Colon (tissue), 2 donors: Measurements from ENCODE around the gene GTPBP4.
A peak's percentile ranks its signal among the peaks of the same experiment; 100 is the strongest.
"Not testable (repeated sequence)": the region's sequence is repeated elsewhere in the genome, so short reads cannot be mapped to it uniquely, and the experiment has no call there.

ENCODE experiments used
- FAIRE-seq: peaks from 2 replicates; lab custom pipeline; 2012; peaks lifted over from hg19 to GRCh38; lab: Jason Lieb, UNC
- donor health status: control.
- donor health status: control.

Gene GTPBP4

DNA sequence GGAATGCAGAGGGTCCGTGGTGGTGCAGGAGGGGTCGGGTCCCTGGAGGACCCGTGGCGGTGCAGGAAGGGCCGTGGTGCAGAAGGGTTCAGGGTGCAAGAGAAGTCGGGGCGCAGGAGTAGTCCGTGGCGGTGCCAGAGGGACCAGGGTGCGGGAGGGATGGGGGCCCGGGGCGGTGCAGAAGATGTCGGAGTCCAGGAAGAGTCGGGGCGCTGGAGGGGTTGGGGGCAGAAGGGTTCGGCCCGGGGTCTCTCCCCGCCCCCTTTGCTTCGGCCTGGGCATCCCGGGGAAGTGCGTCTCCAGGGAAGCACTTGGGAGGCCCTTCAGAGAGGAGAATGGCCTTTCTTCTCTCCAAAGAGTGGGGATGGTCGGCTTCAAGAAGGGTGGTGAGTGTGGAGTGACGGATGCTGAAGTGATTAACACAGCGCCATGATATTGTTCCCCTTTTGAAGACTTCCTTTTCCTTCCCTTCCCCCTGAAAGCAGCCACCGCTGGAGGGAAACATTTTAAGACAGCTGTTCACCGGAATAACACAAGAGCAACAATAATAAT lies 68.9 kb downstream of the GTPBP4 start:
- FAIRE-seq, result no peak

DNA sequence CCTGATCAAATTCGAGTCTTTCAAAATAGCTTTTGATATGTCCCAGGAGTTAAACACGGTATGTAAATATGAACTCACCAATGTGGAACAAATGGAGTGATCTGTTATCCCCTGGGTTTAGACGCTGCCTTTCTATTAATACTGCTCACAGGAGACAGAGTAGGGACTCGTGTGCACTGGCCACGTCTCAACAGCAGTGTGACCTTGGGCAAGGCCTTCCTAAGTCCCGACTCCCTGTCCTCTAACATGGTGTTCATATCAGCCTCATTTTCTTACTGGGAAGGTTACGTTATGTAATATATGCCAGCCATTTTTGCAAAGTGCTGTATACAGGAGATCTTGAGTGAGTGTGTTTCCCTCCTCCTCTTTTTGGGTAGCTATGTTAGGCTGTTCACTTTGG lies 69.8 kb downstream of the GTPBP4 start:
- no peak for FAIRE-seq

GRCh38 chr10:1059902-1060301 lies 71.7 kb downstream of the GTPBP4 start:
- FAIRE-seq, result no peak

DNA sequence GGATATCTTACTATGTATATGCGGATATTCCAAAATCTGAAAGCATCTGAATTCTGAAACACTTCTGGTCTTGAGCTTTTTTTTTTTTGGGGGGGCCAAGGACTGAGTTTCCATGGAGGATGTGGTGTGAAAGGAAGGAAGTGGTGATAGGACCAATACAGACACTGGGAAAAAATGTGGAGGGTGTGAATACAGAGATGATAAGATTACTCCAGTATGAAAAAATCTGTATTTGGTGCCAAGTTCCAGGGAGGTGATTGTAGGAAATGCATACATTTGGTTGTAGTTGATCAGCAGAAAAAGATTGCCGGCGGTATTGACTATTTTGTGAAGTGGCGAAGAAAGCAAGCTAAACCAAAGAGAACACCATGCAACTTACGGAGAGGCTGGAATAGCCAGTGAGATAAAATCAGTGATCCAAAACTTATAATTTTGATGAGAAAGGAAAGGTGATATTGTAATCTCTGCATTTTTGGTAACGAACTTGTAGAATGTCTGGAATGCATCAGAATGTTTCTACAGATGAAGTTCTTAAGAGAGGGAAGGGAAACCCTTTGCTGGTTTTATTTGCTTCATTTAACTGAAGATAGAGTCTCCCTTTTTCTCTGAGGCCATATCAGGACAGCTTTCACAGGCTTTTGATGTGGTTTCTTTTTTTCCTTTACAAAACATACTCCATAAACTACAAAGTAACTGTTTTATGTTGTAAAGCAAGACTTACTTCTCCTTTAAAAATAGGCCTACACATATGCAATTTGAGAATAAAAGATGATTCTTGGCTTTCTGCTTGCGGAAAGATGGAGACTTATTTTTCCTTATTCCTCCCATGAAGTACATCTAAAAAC lies 73.9 kb downstream of the GTPBP4 start:
- FAIRE-seq, result no peak

DNA sequence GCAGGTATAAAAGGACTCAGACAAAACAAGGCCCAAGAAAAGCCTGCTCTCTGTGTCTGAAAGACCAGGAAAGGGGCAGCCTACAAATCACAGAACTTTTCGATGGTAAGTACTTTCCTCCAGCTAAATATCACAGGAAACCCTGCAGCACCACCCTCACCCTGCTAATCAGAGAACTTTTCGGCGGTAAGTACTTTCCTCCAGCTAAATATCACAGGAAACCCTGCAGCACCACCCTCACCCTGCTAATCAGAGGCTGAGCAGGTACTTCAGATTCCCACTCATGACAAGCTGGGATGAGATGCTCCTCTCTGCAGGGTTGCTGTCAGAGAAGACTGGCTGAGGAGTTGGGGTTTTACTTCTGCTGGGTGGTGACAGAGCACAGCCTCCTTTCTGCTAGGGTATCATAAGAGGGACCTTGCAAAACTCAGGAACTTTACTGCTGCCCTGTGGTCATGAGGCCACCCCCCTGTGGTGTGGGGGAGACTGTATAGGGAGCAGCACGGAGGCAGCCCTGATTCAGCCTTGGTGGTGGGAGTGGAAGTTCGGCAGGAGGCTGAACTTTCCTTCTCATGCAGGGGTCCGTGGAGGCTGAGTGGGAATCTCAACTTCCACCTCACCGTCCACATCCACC lies 75.1 kb downstream of the GTPBP4 start:
- no peak for FAIRE-seq

- no peak for FAIRE-seq
Measured at GRCh38 chr10:1064964-1065247, 76.7 kb downstream of the GTPBP4 start.

DNA sequence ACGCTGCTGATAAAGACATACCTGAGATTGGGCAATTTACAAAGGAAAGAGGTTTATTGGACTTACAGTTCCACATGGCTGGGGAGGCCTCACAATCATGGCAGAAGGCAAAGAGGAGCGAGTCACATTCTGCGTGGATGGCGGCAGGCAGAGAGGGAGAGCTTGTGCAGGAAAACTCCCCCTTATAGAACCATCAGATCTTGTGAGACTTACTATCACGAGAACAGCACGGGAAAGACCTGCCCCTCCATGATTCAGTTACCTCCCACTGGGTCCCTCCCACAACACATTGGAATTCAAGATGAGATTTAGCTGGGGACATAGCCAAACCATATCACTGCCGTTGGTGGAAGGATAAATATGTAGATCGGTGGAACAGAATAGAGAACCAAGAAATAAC lies 78.5 kb downstream of the GTPBP4 start:
- FAIRE-seq, result not testable (repeated sequence)

DNA sequence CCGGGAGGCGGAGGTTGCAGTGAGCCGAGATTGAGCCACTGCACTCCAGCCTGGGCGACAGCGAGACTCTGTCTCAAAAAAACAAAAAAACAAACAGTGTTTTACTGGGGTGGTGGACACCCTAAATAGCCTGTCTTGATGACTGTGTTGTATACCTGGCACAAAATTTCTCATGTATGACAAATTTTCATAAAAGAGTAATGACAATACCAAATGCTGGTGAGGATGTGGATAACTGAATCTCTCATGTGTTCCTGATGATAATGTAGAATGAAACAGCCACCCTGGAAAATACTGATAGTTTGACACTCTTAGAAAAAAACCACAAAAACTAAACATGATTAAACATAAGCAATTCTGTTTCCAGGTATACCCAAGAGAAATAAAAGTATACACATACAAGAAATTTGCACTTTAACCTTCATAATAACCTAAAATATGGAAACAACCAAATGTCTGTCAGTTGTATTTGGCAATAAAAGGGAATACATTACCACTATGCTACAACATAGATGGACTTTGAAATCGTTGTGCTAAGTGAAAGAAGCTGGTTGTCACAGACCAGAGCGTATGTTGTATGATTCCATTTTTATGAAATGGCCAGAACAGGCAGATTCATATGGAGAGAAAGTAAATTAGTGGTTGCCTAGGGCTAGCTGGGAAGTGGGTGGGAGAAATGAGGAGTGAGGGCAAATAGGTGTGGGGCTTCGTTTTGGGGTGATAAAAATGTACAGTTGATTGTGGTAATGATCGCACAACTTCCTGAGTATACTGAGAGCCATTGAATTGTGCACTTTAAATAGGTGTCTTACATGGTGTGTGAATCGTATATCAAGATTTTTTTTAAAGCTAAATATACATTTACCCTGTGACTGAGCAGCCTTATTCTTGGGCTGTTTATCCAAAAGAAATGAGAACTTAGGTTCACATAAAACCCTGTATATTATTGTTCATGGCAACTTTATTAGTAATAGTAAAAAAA lies 80.4 kb downstream of the GTPBP4 start:
- peak; percentile 10 for FAIRE-seq
